Spleen (tissue), 13 donors: ENCODE data around the gene ITGA7. TPM values are rescaled to one million over a fixed set of nuclear protein-coding genes. Genes with fewer than 3 reads are reported as not detected.

Experiments used
- DNase-seq: peaks from one replicate; pipeline ENCODE4 v3.0.0-alpha.2; 2020
- H3K27ac ChIP-seq, 8 donors: fragments of 200-600 bp; sonication (generic) in 7 of 8; 1 replicate in 4 of 8; 2 replicates in 4 of 8; pipeline versions ENCODE4 v1.5.0 to v1.8.0; 2016 to 2021; ENCODE audit warnings: inconsistent platforms in 4 of 8, mild to moderate bottlenecking in 4 of 8, moderate library complexity in 1 of 8
- H3K27me3 ChIP-seq, 7 donors: fragments of 200-600 bp; sonication (generic) in 6 of 7; replicated peaks in 1 of 7; 1 replicate in 4 of 7; 2 replicates in 3 of 7; pipeline versions ENCODE4 v1.5.0 to v1.8.0; 2016 to 2021; ENCODE audit warnings: inconsistent platforms in 3 of 7, mild to moderate bottlenecking in 1 of 7
- H3K36me3 ChIP-seq, 6 donors: fragments of 200-600 bp; sonication (generic) in 5 of 6; 1 replicate in 4 of 6; 2 replicates in 2 of 6; pipeline versions ENCODE4 v1.5.0 to v1.8.0; 2016 to 2021; ENCODE audit warnings: inconsistent platforms in 2 of 6
- H3K4me1 ChIP-seq, 6 donors: fragments of 200-600 bp; sonication (generic) in 5 of 6; 1 replicate in 3 of 6; 2 replicates in 3 of 6; pipeline versions ENCODE4 v1.5.0 to v1.8.0; 2016 to 2021; ENCODE audit warnings: inconsistent platforms in 3 of 6
- H3K4me3 ChIP-seq, 8 donors: fragments of 200-600 bp; sonication (generic) in 7 of 8; 1 replicate in 4 of 8; 2 replicates in 4 of 8; pipeline versions ENCODE4 v1.5.0 to v1.8.0; 2016 to 2021; ENCODE audit warnings: inconsistent platforms in 4 of 8, mild to moderate bottlenecking in 4 of 8, moderate library complexity in 2 of 8
- H3K9me3 ChIP-seq, 8 donors: fragments of 200-600 bp; sonication (generic) in 7 of 8; 1 replicate in 4 of 8; 2 replicates in 4 of 8; pipeline versions ENCODE4 v1.5.0 to v1.8.0; 2016 to 2021; ENCODE audit warnings: inconsistent platforms in 4 of 8
- CTCF ChIP-seq, 11 experiments: fragments of 200-600 bp in 7 of 11; fragments of 450-650 bp in 4 of 11; sonication (generic) in 4 of 11; IDR thresholded peaks in 8 of 11; conservative IDR thresholded peaks in 3 of 11; 1 replicate in 7 of 11; 2 replicates in 4 of 11; pipeline versions ENCODE4 v1.4.0 to v1.8.0; 2016 to 2021; ENCODE audit warnings: antibody characterized with exemption in 11 of 11, inconsistent platforms in 4 of 11, mild to moderate bottlenecking in 1 of 11
- POLR2A ChIP-seq, 3 donors: fragments of 450-650 bp; IDR thresholded peaks; one replicate each; pipeline ENCODE4 v1.5.1; 2017; ENCODE audit warnings: antibody characterized with exemption in 3 of 3, mild to moderate bottlenecking in 1 of 3
- POLR2AphosphoS5 ChIP-seq, 3 donors: sonication (generic); formaldehyde crosslinking; IDR thresholded peaks; one replicate each; pipeline ENCODE4 v1.5.1; 2017; ENCODE audit warnings: antibody characterized with exemption in 3 of 3
- WGBS, 5 donors: extraction: QIAGEN DNeasy Blood & Tissue Kit in 3 of 5; methylation state at CpG; one replicate each; pipeline versions ENCODE4 v1.1.5 to v1.1.7; 2013 to 2018; 5-methylcytosine and 5-hydroxymethylcytosine counted together
- intact Hi-C: fragments of 100-400 bp; cut with DNase I; formaldehyde crosslinking; loops from one replicate; pipeline ENCODE4 v1.15.0; 2023; ENCODE audit warnings: low total_unique reads
- long read RNA-seq, 2 donors: transcript quantifications; one replicate each; lab custom pipeline, GENCODE V29; 2026
- polyA plus RNA-seq, 3 donors: library from polyadenylated mRNA; stranded (reverse); fragments of 200-250 nt; gene quantifications; one replicate each; pipeline ENCODE4 v1.2.1, GENCODE V29; 2013
- total RNA-seq, 7 donors: library from RNA; depleted of rRNA in 3 of 7; stranded (reverse); fragments of >200 nt in 3 of 7; fragmentation: NEBNext Ultra II Directional in 4 of 7; extraction: Animal tissue kit (Norgen Biotek cat#: 25700) in 4 of 7; gene quantifications; one replicate each; pipeline versions ENCODE4 v1.1.0 to v1.2.1, GENCODE V29; 2016 to 2021
- donor health status: healthy with polysubstance abuse.
- donor health status: DM: no; HTN: no; CAD: no; lungs with moderate emphysema.
- donor health status: DM: no; HTN: no; CAD: no.
- donor health status: Bipolar disorder and iron deficiency.
- donor health status: healthy.
- donor health status: DM: no; HTN: no; CAD: no.
- donor health status: DM: yes; HTN: yes; CAD: no.

Gene ITGA7
- 10 to 100 TPM; 13.8 to 93.2 (median 24.7) TPM for total RNA-seq
- polyA plus RNA-seq, result 10 to 100 TPM in 1 of 3 donors, 1 to 10 TPM in 2; 4.4 to 18.0 (median 8.6) TPM
- long read RNA-seq, donor 1, result 0 reads
- long read RNA-seq, donor 2, partial matches to known transcripts, result 0 of 1 reads
- long read RNA-seq, donor 2, other reads (novel, unspliced or antisense), result 0 of 1 reads

DNA sequence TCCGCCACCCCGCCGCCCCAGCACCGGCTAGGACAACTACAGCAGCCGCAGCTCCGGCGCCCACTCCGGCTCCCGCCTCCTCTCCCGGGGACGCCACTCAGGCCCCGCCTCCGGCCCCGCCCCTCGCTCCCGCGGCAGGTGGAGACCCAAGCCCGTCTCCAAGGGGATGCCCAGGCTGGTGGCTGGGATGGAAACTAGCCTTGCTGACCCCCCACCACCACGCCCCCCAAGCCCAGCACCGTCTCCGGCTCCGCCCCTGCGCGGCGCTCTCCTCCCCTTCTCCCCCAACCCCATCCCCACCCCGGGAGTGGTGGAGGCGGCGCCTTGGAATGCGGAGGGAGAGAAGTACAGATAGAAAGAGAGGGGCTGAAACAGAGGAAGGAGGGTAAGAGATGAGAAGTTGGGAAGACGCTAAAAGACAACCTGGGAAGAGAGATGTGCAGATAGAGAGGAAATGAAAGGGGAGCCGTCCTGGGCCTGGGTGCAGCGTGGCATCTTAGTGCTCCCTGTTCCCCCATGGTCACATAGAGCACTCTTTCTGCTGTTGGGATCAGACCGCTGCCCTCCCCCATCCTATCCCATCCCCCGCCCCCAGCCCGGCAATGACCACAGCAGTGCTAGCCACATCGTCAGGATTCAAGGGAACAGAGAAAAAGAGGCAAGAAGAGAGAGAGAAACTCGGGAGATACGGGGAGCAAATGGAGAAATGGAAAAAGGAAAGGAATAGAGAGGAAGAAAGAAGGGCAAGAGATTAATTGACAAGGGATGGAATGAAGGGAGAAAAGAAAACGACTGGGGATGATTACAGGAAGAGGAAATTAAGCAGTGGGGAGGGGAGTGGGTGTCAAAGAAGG lies at the start of gene ITGA7:
ITGA7 (minus strand) TSS at position 64 of the 854 bp plus-strand sequence. CDS start 222 bp downstream, outside the sequence.
- H3K27me3 ChIP-seq, result peaks cover 0 to 28% (median 0%) of the 10 kb centered on the region in 7 donors
- WGBS, 5 donors, result 1 to 2% (median 1%) methylated on average over 21 to 39 of the region's 39 CpGs
- no peaks in the 10 kb centered on the region for H3K9me3 ChIP-seq
- peaks cover 12 to 63% (median 31%) of the 10 kb centered on the region in 6 donors for H3K4me1 ChIP-seq
- intact Hi-C loops, result no loop called here
- peak; percentile 92 for DNase-seq
- H3K27ac ChIP-seq, result peak within 1 kb of the TSS in 3 of 8 donors; percentile 18 to 56 (median 48)
- peak within 1 kb of the TSS; percentile 51 to 90 (median 62) for H3K4me3 ChIP-seq
- TF ChIP-seq POLR2A (IDR thresholded peaks at IDR 0.05), result no peak
- TF ChIP-seq POLR2AphosphoS5 (IDR thresholded peaks at IDR 0.05), result peak in 2 of 3 donors; percentile 34 to 38
- no peak for TF ChIP-seq CTCF (IDR thresholded peaks at IDR 0.05 in 8 of 11, conservative IDR thresholded peaks at IDR 0.05 in 3 of 11)
- H3K36me3 ChIP-seq, result no peaks in the 10 kb centered on the region

GRCh38 chr12:55755246-55755645 lies 47.5 kb upstream of the ITGA7 start:
- Histone ChIP-seq H3K4me1 (peaks cover 0 to 9% (median 0%) of the 10 kb centered on the region in 6 donors), H3K36me3 (peaks cover 4 to 100% (median 75%) of the 10 kb centered on the region in 6 donors), H3K27ac (no peak overlapping the region), H3K4me3 (no peak overlapping the region), H3K27me3 (no peaks in the 10 kb centered on the region), H3K9me3 (no peaks in the 10 kb centered on the region)
- intact Hi-C loops, result no loop called here
- no peak for DNase-seq
- WGBS, 5 donors, result 74 to 87% (median 75%) methylated on average over 2 of the region's 2 CpGs
- TF ChIP-seq CTCF (IDR thresholded peaks at IDR 0.05 in 8 of 11, conservative IDR thresholded peaks at IDR 0.05 in 3 of 11), result no peak
- no peak for TF ChIP-seq POLR2A (IDR thresholded peaks at IDR 0.05)
- TF ChIP-seq POLR2AphosphoS5 (IDR thresholded peaks at IDR 0.05), result no peak

GRCh38 chr12:55748230-55748993 lies 40.7 kb upstream of the ITGA7 start:
- no peak overlapping the region for H3K27ac ChIP-seq
- 92 to 96% (median 95%) methylated on average over 12 to 18 of the region's 18 CpGs for WGBS, 5 donors
- DNase-seq, result no peak

DNA sequence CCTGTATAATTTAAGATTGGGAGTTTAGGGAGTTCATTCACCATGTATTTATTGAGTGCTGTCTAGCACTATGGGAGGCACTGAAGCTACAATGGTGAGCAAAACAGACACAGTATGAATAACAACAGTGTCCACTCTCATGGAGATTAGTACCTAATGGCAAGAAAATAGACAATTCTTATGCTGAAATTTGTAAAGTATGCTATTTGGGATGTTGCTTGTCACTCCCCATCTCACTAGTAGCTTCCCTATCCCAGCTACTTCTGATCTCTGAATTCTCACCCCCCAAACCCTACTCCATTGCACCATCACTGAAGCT lies 39.2 kb upstream of the ITGA7 start:
- no peak for DNase-seq
- H3K27me3 ChIP-seq, result peaks cover 0 to 24% (median 2%) of the 10 kb centered on the region in 7 donors
- peak overlapping the region in 1 of 8 donors; percentile 87 for H3K27ac ChIP-seq
- peaks cover 0 to 37% (median 11%) of the 10 kb centered on the region in 6 donors for H3K36me3 ChIP-seq
- TF ChIP-seq CTCF (IDR thresholded peaks at IDR 0.05 in 8 of 11, conservative IDR thresholded peaks at IDR 0.05 in 3 of 11) (no peak), POLR2A (IDR thresholded peaks at IDR 0.05) (no peak), POLR2AphosphoS5 (IDR thresholded peaks at IDR 0.05) (no peak)
- H3K4me1 ChIP-seq, result peaks cover 9 to 43% (median 34%) of the 10 kb centered on the region in 6 donors
- H3K9me3 ChIP-seq, result no peaks in the 10 kb centered on the region
- H3K4me3 ChIP-seq, result no peak overlapping the region
- intact Hi-C loops, result no loop called here

More at GRCh38 chr12:55748230-55748993, 40.7 kb upstream of the ITGA7 start:
- Histone ChIP-seq H3K27me3 (peaks cover 0 to 16% (median 2%) of the 10 kb centered on the region in 7 donors), H3K4me3 (no peak overlapping the region), H3K9me3 (no peaks in the 10 kb centered on the region), H3K4me1 (peaks cover 9 to 32% (median 29%) of the 10 kb centered on the region in 6 donors), H3K36me3 (peaks cover 0 to 53% (median 22%) of the 10 kb centered on the region in 6 donors)
- intact Hi-C loops, result no loop called here
- TF ChIP-seq POLR2AphosphoS5 (IDR thresholded peaks at IDR 0.05), result peak; percentile 13 to 66 (median 38)
- no peak for TF ChIP-seq POLR2A (IDR thresholded peaks at IDR 0.05)
